Retinal pigment epithelial cell (primary cell): ENCODE data around the gene GPRC5D.

Source experiments
- DNase-seq: peaks from one replicate; pipeline ENCODE4 v3.0.0-alpha.2; 2010; ENCODE audit warnings: low read depth
- H3K4me3 ChIP-seq: 2 replicates; pipeline ENCODE4 v1.5.1; 2011; ENCODE audit warnings: mild to moderate bottlenecking, low read length, control low read depth, moderate library complexity
- TF ChIP-seq, protein P1 (sequence below): conservative IDR thresholded peaks from 2 replicates; pipeline ENCODE4 v1.5.1; 2011; ENCODE audit warnings: low read depth, low read length, control low read depth, inconsistent platforms

GPRC5D gene

DNA sequence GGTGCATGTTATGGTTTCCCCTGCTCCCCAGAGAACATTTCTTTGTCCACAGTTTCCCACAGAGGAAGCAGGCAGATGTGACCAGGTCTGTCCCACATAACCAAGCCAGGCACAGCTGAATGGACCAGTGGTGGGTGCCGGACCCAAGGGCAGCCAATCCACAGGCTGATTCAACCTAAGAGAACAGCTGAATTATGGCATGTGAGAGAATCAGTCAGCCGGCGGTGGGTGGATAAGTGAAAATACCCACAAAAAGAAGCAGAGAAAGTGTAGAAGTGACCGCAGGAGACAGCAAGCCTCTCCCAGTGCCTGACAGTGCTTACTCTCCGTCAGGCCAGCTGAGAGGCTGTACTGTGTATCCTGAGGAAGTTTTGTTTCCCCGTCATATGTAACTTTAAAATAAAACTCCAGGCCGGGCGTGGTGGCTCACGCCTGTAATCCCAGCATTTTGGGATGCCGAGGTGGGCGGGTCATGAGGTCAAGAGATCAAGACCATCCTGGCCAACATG, 14.9 kb downstream of the GPRC5D start:
- no peak overlapping the region for H3K4me3 ChIP-seq

DNA sequence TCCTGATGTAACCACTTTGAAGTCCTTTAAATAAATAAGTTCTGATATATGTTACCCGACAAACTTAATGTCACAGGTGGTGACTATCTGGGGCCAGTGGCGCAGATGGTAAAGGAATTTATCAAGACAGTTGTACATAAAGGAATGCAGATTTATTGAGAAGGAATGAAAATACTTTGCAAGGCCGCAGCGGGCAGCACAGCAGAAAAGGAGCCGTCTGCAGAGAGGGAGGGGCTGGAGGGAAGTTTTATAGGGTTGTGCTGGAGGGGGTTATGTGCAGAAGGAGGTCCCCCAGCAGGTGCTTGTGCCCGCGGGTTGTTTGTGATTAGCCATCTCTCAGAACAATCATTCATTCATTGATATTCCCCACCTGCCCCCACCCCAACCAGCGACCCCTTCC, 17.4 kb downstream of the GPRC5D start:
- H3K4me3 ChIP-seq = no peak overlapping the region
- DNase-seq = no peak
- TF ChIP-seq, protein P1, sequence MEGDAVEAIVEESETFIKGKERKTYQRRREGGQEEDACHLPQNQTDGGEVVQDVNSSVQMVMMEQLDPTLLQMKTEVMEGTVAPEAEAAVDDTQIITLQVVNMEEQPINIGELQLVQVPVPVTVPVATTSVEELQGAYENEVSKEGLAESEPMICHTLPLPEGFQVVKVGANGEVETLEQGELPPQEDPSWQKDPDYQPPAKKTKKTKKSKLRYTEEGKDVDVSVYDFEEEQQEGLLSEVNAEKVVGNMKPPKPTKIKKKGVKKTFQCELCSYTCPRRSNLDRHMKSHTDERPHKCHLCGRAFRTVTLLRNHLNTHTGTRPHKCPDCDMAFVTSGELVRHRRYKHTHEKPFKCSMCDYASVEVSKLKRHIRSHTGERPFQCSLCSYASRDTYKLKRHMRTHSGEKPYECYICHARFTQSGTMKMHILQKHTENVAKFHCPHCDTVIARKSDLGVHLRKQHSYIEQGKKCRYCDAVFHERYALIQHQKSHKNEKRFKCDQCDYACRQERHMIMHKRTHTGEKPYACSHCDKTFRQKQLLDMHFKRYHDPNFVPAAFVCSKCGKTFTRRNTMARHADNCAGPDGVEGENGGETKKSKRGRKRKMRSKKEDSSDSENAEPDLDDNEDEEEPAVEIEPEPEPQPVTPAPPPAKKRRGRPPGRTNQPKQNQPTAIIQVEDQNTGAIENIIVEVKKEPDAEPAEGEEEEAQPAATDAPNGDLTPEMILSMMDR = no peak

More for the DNA sequence above, 14.9 kb downstream of the GPRC5D start:
- no peak for DNase-seq
- TF ChIP-seq, protein P1 = no peak

DNA sequence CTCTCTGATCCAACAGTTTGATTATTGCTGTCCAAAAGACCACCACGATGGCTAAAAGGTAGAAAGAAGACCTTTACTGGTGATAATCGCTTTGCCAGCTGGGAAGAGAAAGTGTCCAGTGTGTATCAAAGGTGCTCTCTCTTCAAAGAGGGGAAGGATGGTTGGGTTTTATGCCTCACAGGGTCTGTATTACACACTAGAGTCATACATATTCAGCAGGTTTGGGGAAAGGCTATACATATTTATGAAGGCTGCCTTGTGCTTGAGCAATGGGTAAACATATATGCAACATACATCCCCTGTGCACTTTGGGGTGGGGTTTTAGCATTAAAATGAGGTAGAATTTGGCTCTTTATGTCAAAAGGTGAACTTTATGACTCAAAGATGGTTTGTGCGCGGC, 18.2 kb downstream of the GPRC5D start:
- no peak for DNase-seq
- TF ChIP-seq, protein P1 = no peak
- H3K4me3 ChIP-seq = no peak overlapping the region

DNA sequence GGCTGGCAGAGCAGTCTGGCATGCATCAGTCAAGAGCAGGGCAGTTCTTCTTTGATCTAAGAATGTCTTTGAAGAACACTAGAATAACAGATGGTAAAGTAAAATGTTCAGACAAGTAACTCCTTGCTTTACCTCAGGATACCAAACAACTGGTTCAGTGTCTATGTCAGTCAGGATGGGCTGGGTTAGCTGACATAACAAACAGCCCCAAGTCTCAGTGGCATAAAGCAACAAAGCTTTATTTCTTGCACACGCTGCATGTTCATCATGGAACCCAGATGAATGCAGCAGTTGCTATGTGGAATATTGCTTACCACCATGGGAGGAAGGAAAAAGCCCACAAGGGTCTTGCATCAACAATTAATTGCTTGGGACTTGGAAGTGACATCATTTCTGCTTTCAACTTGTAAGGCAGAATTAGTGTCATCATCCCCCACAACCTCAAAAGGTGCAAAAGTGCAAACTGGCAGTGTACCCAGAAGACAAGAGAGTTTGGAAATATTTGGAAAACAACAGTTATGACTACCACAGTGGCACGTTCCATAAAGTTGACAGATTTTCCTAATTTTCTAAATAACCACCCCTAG, 21.2 kb downstream of the GPRC5D start:
- TF ChIP-seq, protein P1 = no peak
- no peak overlapping the region for H3K4me3 ChIP-seq
- no peak for DNase-seq

DNA sequence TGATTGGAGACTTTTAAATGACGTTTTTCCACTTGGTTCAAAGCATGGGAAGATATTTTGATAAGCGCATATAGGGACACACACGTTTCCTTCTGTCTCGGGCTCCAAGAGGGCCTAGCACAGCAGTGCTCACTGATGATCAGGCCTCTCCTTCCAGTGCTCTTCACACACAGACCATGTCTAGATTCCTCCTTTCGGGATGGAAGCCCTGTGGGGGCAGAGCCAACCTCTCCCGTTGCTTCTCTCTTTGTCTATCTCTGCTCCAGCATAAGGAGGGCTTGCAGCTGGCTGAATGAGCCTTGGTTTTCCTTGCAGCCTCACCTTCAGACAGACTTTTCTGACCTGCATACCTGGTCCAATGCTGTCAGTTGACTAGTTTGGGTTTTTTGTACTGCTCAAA, 22.3 kb downstream of the GPRC5D start:
- TF ChIP-seq, protein P1 = no peak
- no peak for DNase-seq
- no peak overlapping the region for H3K4me3 ChIP-seq

DNA sequence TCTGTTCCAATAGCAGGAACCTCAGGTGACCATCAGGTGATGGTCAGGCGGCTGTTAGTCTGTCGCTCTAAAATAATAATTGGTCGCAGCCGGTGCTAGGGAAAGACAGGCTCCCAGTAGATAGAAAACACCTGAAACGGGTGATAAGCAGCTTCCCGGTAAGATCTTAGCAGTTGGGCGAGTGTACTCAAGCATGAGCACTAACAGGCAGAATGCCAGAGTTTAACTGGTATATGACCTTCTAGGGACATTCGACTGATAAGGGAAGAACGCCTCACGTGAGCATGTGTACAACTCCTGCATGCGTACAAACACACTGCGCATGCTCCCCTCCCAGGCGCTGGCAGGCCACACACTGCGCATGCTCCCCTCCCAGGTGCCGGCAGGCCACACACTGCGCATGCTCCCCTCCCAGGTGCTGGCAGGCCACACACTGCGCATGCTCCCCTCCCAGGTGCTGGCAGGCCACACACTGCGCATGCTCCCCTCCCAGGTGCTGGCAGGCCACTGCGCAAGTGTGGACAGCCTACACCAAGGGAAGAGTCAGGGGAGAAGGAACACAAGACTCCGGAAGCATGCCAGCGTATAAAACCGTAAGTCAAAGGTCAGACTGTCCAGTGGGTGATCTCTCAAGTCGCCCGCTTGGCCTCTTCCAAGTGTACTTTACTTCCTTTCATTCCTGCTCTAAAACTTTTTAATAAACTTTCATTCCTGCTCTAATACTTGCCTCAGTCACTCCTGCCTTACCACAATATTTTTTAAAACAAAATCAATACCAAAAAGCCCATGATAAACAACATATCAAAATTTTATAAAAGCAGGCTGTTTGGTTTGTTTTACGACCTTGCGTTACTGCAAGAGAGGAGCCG, 24.5 kb downstream of the GPRC5D start:
- DNase-seq = no peak
- TF ChIP-seq, protein P1 = no peak
- peak overlapping the region; percentile 38 for H3K4me3 ChIP-seq
